ENCODE results near the gene APRT.

Gene APRT

DNA sequence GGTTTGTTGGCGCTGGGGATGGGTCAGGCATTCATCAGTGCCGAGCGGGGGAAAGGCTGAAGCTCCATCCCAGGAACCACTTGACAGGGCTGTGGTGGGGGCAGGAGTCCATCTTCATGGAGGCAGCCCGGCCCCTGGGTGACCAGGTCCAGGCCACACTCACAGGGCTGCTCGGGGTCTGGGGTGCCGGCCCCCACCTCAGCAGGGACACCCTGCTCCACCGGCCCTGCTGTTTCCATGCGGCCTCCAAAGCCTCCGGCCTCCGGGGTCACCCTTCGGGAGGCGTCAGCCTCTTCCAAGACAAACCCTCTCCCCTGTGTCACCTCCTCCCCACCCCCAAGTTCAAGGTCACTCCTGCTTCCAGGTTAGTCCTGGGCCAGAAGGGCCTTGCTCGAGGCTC is 22.9 kb upstream of the APRT start:
- no peak for TF ChIP-seq EZH2 (IDR thresholded peaks at IDR 0.05; ENCODE audit: borderline replicate concordance, low read depth, low read length, severe bottlenecking)
- TF ChIP-seq, protein P1, sequence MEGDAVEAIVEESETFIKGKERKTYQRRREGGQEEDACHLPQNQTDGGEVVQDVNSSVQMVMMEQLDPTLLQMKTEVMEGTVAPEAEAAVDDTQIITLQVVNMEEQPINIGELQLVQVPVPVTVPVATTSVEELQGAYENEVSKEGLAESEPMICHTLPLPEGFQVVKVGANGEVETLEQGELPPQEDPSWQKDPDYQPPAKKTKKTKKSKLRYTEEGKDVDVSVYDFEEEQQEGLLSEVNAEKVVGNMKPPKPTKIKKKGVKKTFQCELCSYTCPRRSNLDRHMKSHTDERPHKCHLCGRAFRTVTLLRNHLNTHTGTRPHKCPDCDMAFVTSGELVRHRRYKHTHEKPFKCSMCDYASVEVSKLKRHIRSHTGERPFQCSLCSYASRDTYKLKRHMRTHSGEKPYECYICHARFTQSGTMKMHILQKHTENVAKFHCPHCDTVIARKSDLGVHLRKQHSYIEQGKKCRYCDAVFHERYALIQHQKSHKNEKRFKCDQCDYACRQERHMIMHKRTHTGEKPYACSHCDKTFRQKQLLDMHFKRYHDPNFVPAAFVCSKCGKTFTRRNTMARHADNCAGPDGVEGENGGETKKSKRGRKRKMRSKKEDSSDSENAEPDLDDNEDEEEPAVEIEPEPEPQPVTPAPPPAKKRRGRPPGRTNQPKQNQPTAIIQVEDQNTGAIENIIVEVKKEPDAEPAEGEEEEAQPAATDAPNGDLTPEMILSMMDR (IDR thresholded peaks at IDR 0.05; ENCODE audit: borderline replicate concordance, extremely low read depth, low read length, poor library complexity, severe bottlenecking) = no peak
- DNase-seq = no peak
- no peak overlapping the region for H3K4me3 ChIP-seq (ENCODE audit: low read depth in 1 of 2, low read length in 2 of 2)
- no peak overlapping the region for H3K9ac ChIP-seq (ENCODE audit: low read depth, low read length)
- no peaks in the 10 kb centered on the region for H3K9me3 ChIP-seq (ENCODE audit: insufficient read depth, low read length, severe bottlenecking)
- peaks cover 22% of the 10 kb centered on the region for H3K36me3 ChIP-seq (ENCODE audit: insufficient read depth, low read length)
- no peak overlapping the region for H3K27ac ChIP-seq (ENCODE audit: low read length)
- H2AFZ ChIP-seq (ENCODE audit: low read depth, low read length) = no peak overlapping the region
- no peaks in the 10 kb centered on the region for H4K20me1 ChIP-seq (ENCODE audit: insufficient read depth, low read length)
- H3K4me2 ChIP-seq (ENCODE audit: insufficient read depth, low read length) = no peak overlapping the region
- no peak for ATAC-seq (ENCODE audit: insufficient read depth, low read depth)
- H3K4me1 ChIP-seq (ENCODE audit: insufficient read depth, low read length) = no peaks in the 10 kb centered on the region
- no peaks in the 10 kb centered on the region for H3K27me3 ChIP-seq (ENCODE audit: insufficient read depth, low read length, poor library complexity)
- no peaks in the 10 kb centered on the region for H3K79me2 ChIP-seq (ENCODE audit: insufficient read depth, low read length)

DNA sequence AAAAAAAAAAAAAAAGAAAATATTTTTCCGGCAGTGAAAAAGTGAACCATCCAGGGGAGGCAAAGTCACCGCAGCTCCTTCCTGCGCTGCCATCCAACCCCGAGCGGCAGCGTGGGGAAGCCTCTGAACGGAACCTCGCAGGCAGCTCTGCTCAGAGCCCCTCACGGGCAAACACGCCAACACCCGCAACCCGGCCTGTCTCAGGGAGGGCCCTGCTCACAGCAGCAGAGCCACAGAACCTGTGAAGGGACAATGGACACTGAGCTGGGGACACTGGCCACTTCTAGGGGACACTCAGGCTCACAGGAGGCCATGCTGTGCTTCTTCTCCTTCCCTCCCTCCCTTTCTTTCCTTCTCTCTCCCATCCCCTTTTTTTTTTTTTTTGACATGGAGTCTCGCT is 21.4 kb upstream of the APRT start:
- no peaks in the 10 kb centered on the region for H3K4me1 ChIP-seq (ENCODE audit: insufficient read depth, low read length)
- TF ChIP-seq EZH2 (IDR thresholded peaks at IDR 0.05; ENCODE audit: borderline replicate concordance, low read depth, low read length, severe bottlenecking) = no peak
- TF ChIP-seq, protein P1 (IDR thresholded peaks at IDR 0.05; ENCODE audit: borderline replicate concordance, extremely low read depth, low read length, poor library complexity, severe bottlenecking) = no peak

DNA sequence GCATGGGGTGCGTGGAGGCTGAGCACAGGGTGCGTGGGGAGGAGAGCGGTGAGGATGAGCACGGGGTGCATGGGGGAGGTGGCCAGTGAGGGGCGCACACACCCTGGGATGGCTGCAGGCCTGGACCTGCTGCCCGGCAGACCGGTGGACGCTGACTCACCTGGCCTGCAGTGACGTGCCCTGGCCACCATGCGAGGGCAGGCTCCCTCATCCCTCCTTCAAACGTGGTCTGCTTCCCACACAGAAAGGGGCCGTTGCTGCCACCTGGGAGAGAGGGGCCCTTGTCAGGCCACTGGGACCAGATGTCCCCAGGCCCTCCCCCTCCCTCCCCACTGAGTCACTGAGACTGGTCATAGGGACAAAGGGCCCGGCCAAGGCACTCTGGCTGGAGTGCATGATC is 20.1 kb upstream of the APRT start:
- H3K36me3 ChIP-seq (ENCODE audit: insufficient read depth, low read length) = peaks cover 12% of the 10 kb centered on the region; the same call in 1 of the 2 replicates
- H3K9me3 ChIP-seq (ENCODE audit: insufficient read depth, low read length, severe bottlenecking) = no peaks in the 10 kb centered on the region
- DNase-seq = no peak
- H3K27ac ChIP-seq (ENCODE audit: low read length) = no peak overlapping the region
- no peaks in the 10 kb centered on the region for H4K20me1 ChIP-seq (ENCODE audit: insufficient read depth, low read length)
- H3K27me3 ChIP-seq (ENCODE audit: insufficient read depth, low read length, poor library complexity) = no peaks in the 10 kb centered on the region
- no peak overlapping the region for H3K4me3 ChIP-seq (ENCODE audit: low read depth in 1 of 2, low read length in 2 of 2)
- no peak overlapping the region for H3K4me2 ChIP-seq (ENCODE audit: insufficient read depth, low read length)
- no peak for TF ChIP-seq EZH2 (IDR thresholded peaks at IDR 0.05; ENCODE audit: borderline replicate concordance, low read depth, low read length, severe bottlenecking)
- TF ChIP-seq, protein P1 (IDR thresholded peaks at IDR 0.05; ENCODE audit: borderline replicate concordance, extremely low read depth, low read length, poor library complexity, severe bottlenecking) = no peak
- no peak for ATAC-seq (ENCODE audit: insufficient read depth, low read depth)
- no peak overlapping the region for H3K9ac ChIP-seq (ENCODE audit: low read depth, low read length)
- H3K4me1 ChIP-seq (ENCODE audit: insufficient read depth, low read length) = no peaks in the 10 kb centered on the region
- H3K79me2 ChIP-seq (ENCODE audit: insufficient read depth, low read length) = no peaks in the 10 kb centered on the region
- no peak overlapping the region for H2AFZ ChIP-seq (ENCODE audit: low read depth, low read length)

More for the DNA sequence above, 21.4 kb upstream of the APRT start:
- no peak overlapping the region for H2AFZ ChIP-seq (ENCODE audit: low read depth, low read length)
- no peaks in the 10 kb centered on the region for H3K9me3 ChIP-seq (ENCODE audit: insufficient read depth, low read length, severe bottlenecking)
- H3K36me3 ChIP-seq (ENCODE audit: insufficient read depth, low read length) = peaks cover 12% of the 10 kb centered on the region; the same call in 1 of the 2 replicates
- no peaks in the 10 kb centered on the region for H4K20me1 ChIP-seq (ENCODE audit: insufficient read depth, low read length)
- no peaks in the 10 kb centered on the region for H3K79me2 ChIP-seq (ENCODE audit: insufficient read depth, low read length)
- DNase-seq (no peak), ATAC-seq (ENCODE audit: insufficient read depth, low read depth) (no peak)
- no peak overlapping the region for H3K27ac ChIP-seq (ENCODE audit: low read length)
- no peak overlapping the region for H3K4me2 ChIP-seq (ENCODE audit: insufficient read depth, low read length)
- H3K27me3 ChIP-seq (ENCODE audit: insufficient read depth, low read length, poor library complexity) = no peaks in the 10 kb centered on the region
- no peak overlapping the region for H3K4me3 ChIP-seq (ENCODE audit: low read depth in 1 of 2, low read length in 2 of 2)
- H3K9ac ChIP-seq (ENCODE audit: low read depth, low read length) = no peak overlapping the region

DNA sequence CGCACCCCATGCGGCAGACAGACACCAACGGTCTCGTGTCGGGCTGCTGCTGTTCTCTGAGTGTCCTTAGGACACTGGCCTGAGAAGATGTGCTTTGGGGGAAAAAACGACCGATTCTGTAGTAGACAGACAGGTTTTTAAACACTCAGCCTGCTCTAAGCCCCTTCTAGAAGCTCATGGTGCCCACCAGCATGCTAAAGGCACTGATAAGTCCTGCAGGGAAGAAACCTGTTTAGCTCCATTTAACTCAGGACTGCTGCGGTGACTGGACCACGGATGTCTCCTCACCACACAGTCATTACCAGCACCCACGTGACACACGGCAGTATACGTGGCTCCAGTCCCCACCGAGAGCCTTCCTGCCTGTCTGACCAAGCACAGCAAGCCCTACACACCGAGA is 19.1 kb upstream of the APRT start:
- H3K9ac ChIP-seq (ENCODE audit: low read depth, low read length) = no peak overlapping the region
- no peaks in the 10 kb centered on the region for H3K79me2 ChIP-seq (ENCODE audit: insufficient read depth, low read length)
- no peak overlapping the region for H2AFZ ChIP-seq (ENCODE audit: low read depth, low read length)
- no peaks in the 10 kb centered on the region for H4K20me1 ChIP-seq (ENCODE audit: insufficient read depth, low read length)
- ATAC-seq (ENCODE audit: insufficient read depth, low read depth) = no peak
- peaks cover 10% of the 10 kb centered on the region; the same call in 1 of the 2 replicates for H3K36me3 ChIP-seq (ENCODE audit: insufficient read depth, low read length)
- H3K9me3 ChIP-seq (ENCODE audit: insufficient read depth, low read length, severe bottlenecking) = no peaks in the 10 kb centered on the region
- H3K4me2 ChIP-seq (ENCODE audit: insufficient read depth, low read length) = no peak overlapping the region
- no peak for DNase-seq
- H3K27me3 ChIP-seq (ENCODE audit: insufficient read depth, low read length, poor library complexity) = no peaks in the 10 kb centered on the region
- no peak overlapping the region for H3K27ac ChIP-seq (ENCODE audit: low read length)
- TF ChIP-seq EZH2 (IDR thresholded peaks at IDR 0.05; ENCODE audit: borderline replicate concordance, low read depth, low read length, severe bottlenecking) = no peak
- TF ChIP-seq, protein P1 (IDR thresholded peaks at IDR 0.05; ENCODE audit: borderline replicate concordance, extremely low read depth, low read length, poor library complexity, severe bottlenecking) = no peak
- H3K4me1 ChIP-seq (ENCODE audit: insufficient read depth, low read length) = no peaks in the 10 kb centered on the region
- no peak overlapping the region for H3K4me3 ChIP-seq (ENCODE audit: low read depth in 1 of 2, low read length in 2 of 2)
